Measurements from ENCODE around the gene CCDC200. TPM values are rescaled to one million over a fixed set of nuclear protein-coding genes. Genes with fewer than 3 reads are reported as not detected.
"Not testable (repeated sequence)": the region's sequence is repeated elsewhere in the genome, so short reads cannot be mapped to it uniquely, and the experiment has no call there.

CCDC200 gene
- total RNA-seq, 2 experiments from 2014 or later, result not detected

GRCh38 chr17:43212641-43213490 lies 15.6 kb downstream of the CCDC200 start:
- Mint-ChIP-seq H3K4me3 (peak overlapping the region; percentile 88), H3K36me3 (peaks cover 27% of the 10 kb centered on the region)

GRCh38 chr17:43211480-43212402 lies 16.7 kb downstream of the CCDC200 start, which contains the start of gene TMEM106A:
Gene TMEM106A (plus strand): TSS chr17:43211875. CDS start chr17:43213042, 1,167 bp downstream.
- H3K4me3 Mint-ChIP-seq, result peak within 1 kb of the TSS; percentile 88
- H3K36me3 Mint-ChIP-seq, result peaks cover 30% of the 10 kb centered on the region
- ChIA-PET CTCF (interaction anchor here (0.7 to 2.3 kb wide), 7 partner anchors 9 to 104 kb away, joined by 3 to 9 read pairs (median 4); partner anchors contain the start of genes BRCA1 and NBR1), POLR2A (interaction anchor here (0.7 to 4.5 kb wide), 9 partner anchors 12 to 190 kb away, joined by 3 to 64 read pairs (median 4); partner anchors contain the start of genes BRCA1, NBR1 and VAT1)
- H3K4me1 Mint-ChIP-seq (ENCODE audit: low read depth), result peaks cover 27% of the 10 kb centered on the region
- peak; percentile 85 for DNase-seq
- intact Hi-C loops (cut with micrococcal nuclease), result loop anchor here (1.0 to 10.0 kb wide), 5 partner anchors 40 to 273 kb away; partner anchors contain the start of genes BRCA1, DHX8, NBR1 and VAT1
- H3K27me3 Mint-ChIP-seq, result no peaks in the 10 kb centered on the region
- H3K9me3 Mint-ChIP-seq, result no peaks in the 10 kb centered on the region
- H3K27ac Mint-ChIP-seq, result peak within 1 kb of the TSS; percentile 82

More at GRCh38 chr17:43212641-43213490, 15.6 kb downstream of the CCDC200 start:
- DNase-seq, result peak; percentile 16
- Mint-ChIP-seq H3K27me3 (no peaks in the 10 kb centered on the region), H3K4me1 (ENCODE audit: low read depth) (peaks cover 35% of the 10 kb centered on the region), H3K9me3 (no peaks in the 10 kb centered on the region), H3K27ac (peak overlapping the region; percentile 82)
- ChIA-PET POLR2A (interaction anchor here (0.9 to 4.5 kb wide), 5 partner anchors 13 to 191 kb away, joined by 3 to 64 read pairs (median 7); partner anchors contain the start of gene VAT1), CTCF (interaction anchor here (1.1 to 2.3 kb wide), 4 partner anchors 10 to 191 kb away, joined by 3 to 9 read pairs (median 4); partner anchors contain the start of gene VAT1)
- intact Hi-C loops (cut with micrococcal nuclease), result loop anchor here (1.0 to 10.0 kb wide), 3 partner anchors 103 to 272 kb away; partner anchors contain the start of genes DHX8 and VAT1

- H3K4me1 Mint-ChIP-seq (ENCODE audit: low read depth), result peaks cover 27% of the 10 kb centered on the region
- POLR2A ChIA-PET, result interaction anchor here (0.7 to 4.5 kb wide), 7 partner anchors 11 to 157 kb away, joined by 3 to 64 read pairs (median 7); partner anchors contain the start of genes BRCA1 and NBR1
- H3K27ac Mint-ChIP-seq, result peak overlapping the region; percentile 82
- H3K36me3 Mint-ChIP-seq, result peaks cover 27% of the 10 kb centered on the region
- H3K4me3 Mint-ChIP-seq, result peak overlapping the region; percentile 88
- intact Hi-C loops (cut with micrococcal nuclease), result loop anchor here (1.0 to 10.0 kb wide), 4 partner anchors 40 to 274 kb away; partner anchors contain the start of genes BRCA1, DHX8, NBR1 and VAT1
- no peaks in the 10 kb centered on the region for H3K9me3 Mint-ChIP-seq
- no peaks in the 10 kb centered on the region for H3K27me3 Mint-ChIP-seq
- no peak for DNase-seq
- CTCF ChIA-PET, result interaction anchor here (0.7 to 2.3 kb wide), 7 partner anchors 8 to 104 kb away, joined by 3 to 9 read pairs (median 4); partner anchors contain the start of genes BRCA1 and NBR1
Measured at GRCh38 chr17:43211123-43211479, 17.3 kb downstream of the CCDC200 start.

- peaks cover 27% of the 10 kb centered on the region for H3K4me1 Mint-ChIP-seq (ENCODE audit: low read depth)
- H3K27ac Mint-ChIP-seq, result peak overlapping the region; percentile 82
- H3K36me3 Mint-ChIP-seq, result peaks cover 23% of the 10 kb centered on the region
- no peak for DNase-seq
- CTCF ChIA-PET, result interaction anchor here (1.4 to 2.3 kb wide), 2 partner anchors 11 to 105 kb away, joined by 5 to 9 read pairs; no protein-coding TSS in a partner anchor
- POLR2A ChIA-PET, result interaction anchor here (1.7 to 4.5 kb wide), 3 partner anchors 20 to 105 kb away, joined by 4 to 64 read pairs (median 9); partner anchors contain the start of gene NBR1
- intact Hi-C loops (cut with micrococcal nuclease), result loop anchor here (2.0 to 10.0 kb wide), 3 partner anchors 86 to 274 kb away; partner anchors contain the start of genes BRCA1, DHX8 and VAT1
- no peaks in the 10 kb centered on the region for H3K9me3 Mint-ChIP-seq
- H3K4me3 Mint-ChIP-seq, result peak overlapping the region; percentile 88
- H3K27me3 Mint-ChIP-seq, result no peaks in the 10 kb centered on the region
Measured at GRCh38 chr17:43210576-43210975, 17.8 kb downstream of the CCDC200 start.

GRCh38 chr17:43203013-43203412 lies 25.4 kb downstream of the CCDC200 start:
- H3K27me3 Mint-ChIP-seq; DNase-seq; H3K27ac Mint-ChIP-seq; H3K4me3 Mint-ChIP-seq; intact Hi-C loops (cut with micrococcal nuclease); POLR2A ChIA-PET; H3K4me1 Mint-ChIP-seq (ENCODE audit: low read depth); H3K9me3 Mint-ChIP-seq: not testable (repeated sequence)
- CTCF ChIA-PET, result interaction anchor here (1.9 kb wide), 1 partner anchor 9 kb away, joined by 5 read pairs; the partner anchor contains the start of gene TMEM106A
- peaks cover 42% of the 10 kb centered on the region for H3K36me3 Mint-ChIP-seq

GRCh38 chr17:43200127-43200526 lies 28.3 kb downstream of the CCDC200 start:
- peaks cover 50% of the 10 kb centered on the region for H3K36me3 Mint-ChIP-seq
- intact Hi-C loops (cut with micrococcal nuclease), result no loop called here
- no peaks in the 10 kb centered on the region for H3K27me3 Mint-ChIP-seq
- peaks cover 8% of the 10 kb centered on the region for H3K4me1 Mint-ChIP-seq (ENCODE audit: low read depth)
- no peaks in the 10 kb centered on the region for H3K9me3 Mint-ChIP-seq
- POLR2A ChIA-PET, result interaction anchor here (1.2 to 1.9 kb wide), 3 partner anchors 12 to 115 kb away, joined by 5 to 20 read pairs (median 7); partner anchors contain the start of genes NBR1 and TMEM106A
- CTCF ChIA-PET, result interaction anchor here (0.6 to 1.9 kb wide), 4 partner anchors 11 to 201 kb away, joined by 3 to 9 read pairs (median 4); partner anchors contain the start of genes RPL27 and TMEM106A
- peak; percentile 14 for DNase-seq
- no peak overlapping the region for H3K4me3 Mint-ChIP-seq
- H3K27ac Mint-ChIP-seq, result peak overlapping the region; percentile 72

GRCh38 chr17:43199633-43200032 lies 28.8 kb downstream of the CCDC200 start:
- intact Hi-C loops (cut with micrococcal nuclease), result no loop called here

GRCh38 chr17:43193251-43193650 lies 35.2 kb downstream of the CCDC200 start:
- ChIA-PET CTCF (no interaction called here), POLR2A (no interaction called here)
- Mint-ChIP-seq H3K27me3 (no peaks in the 10 kb centered on the region), H3K36me3 (peaks cover 61% of the 10 kb centered on the region), H3K4me3 (no peak overlapping the region), H3K9me3 (no peaks in the 10 kb centered on the region), H3K27ac (no peak overlapping the region), H3K4me1 (ENCODE audit: low read depth) (no peaks in the 10 kb centered on the region)
- no peak for DNase-seq
- intact Hi-C loops (cut with micrococcal nuclease), result no loop called here

More at GRCh38 chr17:43199633-43200032, 28.8 kb downstream of the CCDC200 start:
- no peak overlapping the region for H3K4me3 Mint-ChIP-seq
- ChIA-PET POLR2A (interaction anchor here (1.2 to 1.9 kb wide), 3 partner anchors 13 to 116 kb away, joined by 5 to 20 read pairs (median 7); partner anchors contain the start of genes NBR1 and TMEM106A), CTCF (interaction anchor here (0.6 to 1.9 kb wide), 4 partner anchors 12 to 201 kb away, joined by 3 to 9 read pairs (median 4); partner anchors contain the start of genes RPL27 and TMEM106A)
- H3K27ac Mint-ChIP-seq, result peak overlapping the region; percentile 72
- peaks cover 55% of the 10 kb centered on the region for H3K36me3 Mint-ChIP-seq
- peaks cover 8% of the 10 kb centered on the region for H3K4me1 Mint-ChIP-seq (ENCODE audit: low read depth)
- no peak for DNase-seq
- no peaks in the 10 kb centered on the region for H3K27me3 Mint-ChIP-seq
- no peaks in the 10 kb centered on the region for H3K9me3 Mint-ChIP-seq

- H3K9me3 Mint-ChIP-seq; intact Hi-C loops (cut with micrococcal nuclease); CTCF ChIA-PET; H3K4me1 Mint-ChIP-seq (ENCODE audit: low read depth); POLR2A ChIA-PET; DNase-seq; H3K27ac Mint-ChIP-seq; H3K4me3 Mint-ChIP-seq; H3K27me3 Mint-ChIP-seq: not testable (repeated sequence)
- peaks cover 39% of the 10 kb centered on the region for H3K36me3 Mint-ChIP-seq
Measured at GRCh38 chr17:43186656-43187055, 41.8 kb downstream of the CCDC200 start.

- ChIA-PET CTCF (no interaction called here), POLR2A (no interaction called here)
- no peak overlapping the region for H3K27ac Mint-ChIP-seq
- no peaks in the 10 kb centered on the region for H3K27me3 Mint-ChIP-seq
- H3K4me3 Mint-ChIP-seq, result no peak overlapping the region
- H3K36me3 Mint-ChIP-seq, result peaks cover 23% of the 10 kb centered on the region
- H3K4me1 Mint-ChIP-seq (ENCODE audit: low read depth), result no peaks in the 10 kb centered on the region
- DNase-seq, result no peak
- intact Hi-C loops (cut with micrococcal nuclease), result no loop called here
- no peaks in the 10 kb centered on the region for H3K9me3 Mint-ChIP-seq
Measured at GRCh38 chr17:43183921-43184320, 44.5 kb downstream of the CCDC200 start.
